ENCODE measurements around the gene GRID2IP.

GRCh38 chr7:6532516-6532915, 18.7 kb downstream of the GRID2IP start:
- TF ChIP-seq, protein P1, sequence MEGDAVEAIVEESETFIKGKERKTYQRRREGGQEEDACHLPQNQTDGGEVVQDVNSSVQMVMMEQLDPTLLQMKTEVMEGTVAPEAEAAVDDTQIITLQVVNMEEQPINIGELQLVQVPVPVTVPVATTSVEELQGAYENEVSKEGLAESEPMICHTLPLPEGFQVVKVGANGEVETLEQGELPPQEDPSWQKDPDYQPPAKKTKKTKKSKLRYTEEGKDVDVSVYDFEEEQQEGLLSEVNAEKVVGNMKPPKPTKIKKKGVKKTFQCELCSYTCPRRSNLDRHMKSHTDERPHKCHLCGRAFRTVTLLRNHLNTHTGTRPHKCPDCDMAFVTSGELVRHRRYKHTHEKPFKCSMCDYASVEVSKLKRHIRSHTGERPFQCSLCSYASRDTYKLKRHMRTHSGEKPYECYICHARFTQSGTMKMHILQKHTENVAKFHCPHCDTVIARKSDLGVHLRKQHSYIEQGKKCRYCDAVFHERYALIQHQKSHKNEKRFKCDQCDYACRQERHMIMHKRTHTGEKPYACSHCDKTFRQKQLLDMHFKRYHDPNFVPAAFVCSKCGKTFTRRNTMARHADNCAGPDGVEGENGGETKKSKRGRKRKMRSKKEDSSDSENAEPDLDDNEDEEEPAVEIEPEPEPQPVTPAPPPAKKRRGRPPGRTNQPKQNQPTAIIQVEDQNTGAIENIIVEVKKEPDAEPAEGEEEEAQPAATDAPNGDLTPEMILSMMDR (IDR thresholded peaks at IDR 0.05; ENCODE audit: low read depth, low read length), result no peak
- no peak for TF ChIP-seq EZH2phosphoT487 (IDR thresholded peaks at IDR 0.05; ENCODE audit: low read depth)
